WERI-Rb-1 (cell line): ENCODE results near the gene WDFY1.

Source experiments
- DNase-seq: peaks from one replicate; pipeline ENCODE4 v3.0.0-alpha.2; 2020
- H3K27ac ChIP-seq: fragments of 250-450 bp; sonication (Bioruptor Pico); 2 replicates; pipeline ENCODE4 v1.5.1; 2020; ENCODE audit warnings: mild to moderate bottlenecking, moderate library complexity
- H3K27me3 ChIP-seq: fragments of 250-450 bp; sonication (Bioruptor Pico); 2 replicates; pipeline ENCODE4 v1.5.1; 2021; ENCODE audit warnings: mild to moderate bottlenecking, low read depth, moderate library complexity; ENCODE audit not compliant: insufficient read depth, severe bottlenecking
- H3K36me3 ChIP-seq: fragments of 250-450 bp; sonication (Bioruptor Pico); 2 replicates; pipeline ENCODE4 v1.5.1; 2020; ENCODE audit warnings: mild to moderate bottlenecking, moderate library complexity
- H3K4me3 ChIP-seq: 2 replicates; pipeline ENCODE4 v1.5.1; 2011; ENCODE audit warnings: low read depth, mild to moderate bottlenecking, control low read depth, low read length
- H3K9me3 ChIP-seq: fragments of 250-450 bp; sonication (Bioruptor Pico); 2 replicates; pipeline ENCODE4 v1.5.1; 2021; ENCODE audit warnings: mild to moderate bottlenecking, moderate library complexity; ENCODE audit not compliant: severe bottlenecking
- TF ChIP-seq, protein P1 (sequence below): IDR thresholded peaks from 2 replicates; pipeline ENCODE4 v1.5.1; 2011; ENCODE audit warnings: low read depth, mild to moderate bottlenecking, control low read depth, inconsistent platforms, low read length

Gene WDFY1

DNA sequence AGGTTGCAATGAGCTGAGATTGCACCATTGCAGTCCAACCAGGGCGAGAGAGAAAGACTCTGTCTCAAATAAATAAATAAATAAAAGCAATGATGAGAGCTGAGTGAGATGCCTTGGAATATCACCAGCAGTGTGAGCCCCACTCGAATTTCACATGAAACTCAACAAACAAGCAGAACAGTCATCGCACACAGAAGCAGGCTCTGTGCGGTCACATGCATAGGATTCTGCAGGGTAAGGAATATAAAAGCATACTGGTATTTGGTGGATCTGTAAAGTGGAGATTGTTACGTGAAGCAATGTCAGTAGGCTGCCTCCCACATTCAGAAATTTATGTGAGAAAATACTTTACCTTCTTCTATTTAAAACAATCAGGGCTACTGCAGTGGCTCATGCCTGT, 89.7 kb downstream of the WDFY1 start:
- no peaks in the 10 kb centered on the region for H3K9me3 ChIP-seq
- TF ChIP-seq, protein P1, sequence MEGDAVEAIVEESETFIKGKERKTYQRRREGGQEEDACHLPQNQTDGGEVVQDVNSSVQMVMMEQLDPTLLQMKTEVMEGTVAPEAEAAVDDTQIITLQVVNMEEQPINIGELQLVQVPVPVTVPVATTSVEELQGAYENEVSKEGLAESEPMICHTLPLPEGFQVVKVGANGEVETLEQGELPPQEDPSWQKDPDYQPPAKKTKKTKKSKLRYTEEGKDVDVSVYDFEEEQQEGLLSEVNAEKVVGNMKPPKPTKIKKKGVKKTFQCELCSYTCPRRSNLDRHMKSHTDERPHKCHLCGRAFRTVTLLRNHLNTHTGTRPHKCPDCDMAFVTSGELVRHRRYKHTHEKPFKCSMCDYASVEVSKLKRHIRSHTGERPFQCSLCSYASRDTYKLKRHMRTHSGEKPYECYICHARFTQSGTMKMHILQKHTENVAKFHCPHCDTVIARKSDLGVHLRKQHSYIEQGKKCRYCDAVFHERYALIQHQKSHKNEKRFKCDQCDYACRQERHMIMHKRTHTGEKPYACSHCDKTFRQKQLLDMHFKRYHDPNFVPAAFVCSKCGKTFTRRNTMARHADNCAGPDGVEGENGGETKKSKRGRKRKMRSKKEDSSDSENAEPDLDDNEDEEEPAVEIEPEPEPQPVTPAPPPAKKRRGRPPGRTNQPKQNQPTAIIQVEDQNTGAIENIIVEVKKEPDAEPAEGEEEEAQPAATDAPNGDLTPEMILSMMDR, result no peak
- no peak overlapping the region for H3K4me3 ChIP-seq
- H3K27ac ChIP-seq, result no peak overlapping the region
- H3K27me3 ChIP-seq, result no peaks in the 10 kb centered on the region
- H3K36me3 ChIP-seq, result no peaks in the 10 kb centered on the region
- no peak for DNase-seq

DNA sequence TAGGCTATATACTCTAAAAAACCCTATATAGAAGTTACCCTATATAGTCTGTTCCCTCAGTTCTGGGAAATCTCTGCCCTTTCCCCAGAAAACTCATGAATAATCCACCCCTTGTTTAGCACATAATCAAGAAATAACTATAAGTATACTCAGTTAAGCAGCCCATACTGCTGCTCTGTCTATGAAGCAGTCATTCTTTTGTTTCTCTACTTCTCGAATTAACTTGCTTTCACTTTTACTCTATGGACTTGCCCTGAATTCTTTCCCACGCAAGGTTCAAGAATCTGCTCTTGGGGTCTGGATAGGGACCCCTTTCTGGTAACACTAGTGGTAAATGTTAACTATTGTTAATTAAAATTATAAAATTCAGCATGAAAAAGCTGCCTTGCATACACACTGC, 90.4 kb downstream of the WDFY1 start:
- TF ChIP-seq, protein P1, result no peak
- Histone ChIP-seq H3K36me3 (no peaks in the 10 kb centered on the region), H3K4me3 (no peak overlapping the region), H3K27ac (no peak overlapping the region), H3K9me3 (no peaks in the 10 kb centered on the region), H3K27me3 (no peaks in the 10 kb centered on the region)
- DNase-seq, result no peak

DNA sequence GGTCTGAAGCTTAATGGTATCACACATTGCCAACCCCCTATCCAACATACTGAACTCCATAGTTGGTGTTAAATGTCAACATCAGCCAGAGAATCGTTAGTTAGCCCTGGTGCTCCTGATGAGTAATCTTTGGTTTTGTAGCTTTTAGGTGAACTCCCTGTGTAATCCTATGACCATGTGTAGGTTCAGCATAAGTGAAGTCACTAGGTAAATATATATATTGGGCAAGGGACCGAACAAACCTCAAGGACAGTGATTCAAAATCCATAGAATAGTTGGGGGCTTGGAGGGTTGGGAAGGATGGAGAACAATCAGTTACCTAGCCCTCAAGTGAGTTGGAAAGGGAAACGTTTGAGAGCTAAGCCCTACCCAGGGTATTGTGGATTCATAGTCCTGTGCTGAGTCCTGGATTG, 91.7 kb downstream of the WDFY1 start:
- DNase-seq, result no peak
- Histone ChIP-seq H3K4me3 (no peak overlapping the region), H3K27me3 (no peaks in the 10 kb centered on the region), H3K36me3 (no peaks in the 10 kb centered on the region), H3K9me3 (no peaks in the 10 kb centered on the region), H3K27ac (no peak overlapping the region)
- TF ChIP-seq, protein P1, result no peak

DNA sequence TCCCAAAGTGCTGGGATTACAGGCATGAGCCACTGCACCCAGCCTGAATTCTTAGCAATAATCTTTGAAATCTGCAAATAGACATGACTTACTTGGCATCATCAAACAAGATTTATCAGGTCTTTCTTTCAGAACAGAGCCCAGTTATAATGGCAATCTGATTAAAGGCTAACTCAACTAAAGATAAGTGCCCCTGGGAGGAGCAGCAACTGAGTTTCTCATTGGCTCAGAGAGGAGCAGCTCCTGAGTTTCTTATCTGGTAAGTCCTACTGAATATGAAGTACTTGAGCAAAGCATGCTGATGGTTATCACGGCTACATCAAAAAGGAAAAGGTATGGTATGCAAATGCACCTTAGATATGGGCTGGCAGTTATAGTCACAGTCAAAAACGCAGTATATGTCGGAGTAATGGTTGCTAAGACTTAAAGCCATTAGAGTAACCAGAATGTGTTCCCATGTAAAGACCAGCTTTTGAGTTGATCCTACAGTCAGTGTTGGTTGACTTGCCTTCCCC, 92.8 kb downstream of the WDFY1 start:
- no peaks in the 10 kb centered on the region for H3K9me3 ChIP-seq
- TF ChIP-seq, protein P1, result no peak
- no peak overlapping the region for H3K27ac ChIP-seq
- no peak for DNase-seq
- no peaks in the 10 kb centered on the region for H3K36me3 ChIP-seq
- H3K4me3 ChIP-seq, result no peak overlapping the region
- no peaks in the 10 kb centered on the region for H3K27me3 ChIP-seq

DNA sequence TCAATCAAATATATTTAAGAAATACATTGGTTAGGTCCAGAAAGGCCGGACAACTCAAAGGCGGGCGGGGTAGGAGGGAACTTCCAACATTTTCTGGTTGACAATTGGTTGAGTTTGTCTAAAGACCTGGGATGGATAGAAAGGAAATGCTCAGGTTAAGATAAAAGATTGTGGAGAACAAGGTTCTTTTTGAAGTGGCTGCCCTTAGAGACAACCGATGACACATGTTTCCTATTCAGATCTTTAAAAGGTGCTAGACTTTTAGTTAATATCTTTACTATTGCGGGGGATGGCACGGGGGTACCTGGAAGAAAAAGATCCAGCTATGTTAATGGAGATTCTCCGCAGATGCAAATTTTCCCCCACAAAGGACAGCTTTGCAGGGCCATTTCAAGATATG, 97.7 kb downstream of the WDFY1 start:
- Histone ChIP-seq H3K27me3 (no peaks in the 10 kb centered on the region), H3K4me3 (no peak overlapping the region), H3K27ac (no peak overlapping the region), H3K36me3 (no peaks in the 10 kb centered on the region), H3K9me3 (no peaks in the 10 kb centered on the region)
- DNase-seq, result no peak
- TF ChIP-seq, protein P1, result no peak

DNA sequence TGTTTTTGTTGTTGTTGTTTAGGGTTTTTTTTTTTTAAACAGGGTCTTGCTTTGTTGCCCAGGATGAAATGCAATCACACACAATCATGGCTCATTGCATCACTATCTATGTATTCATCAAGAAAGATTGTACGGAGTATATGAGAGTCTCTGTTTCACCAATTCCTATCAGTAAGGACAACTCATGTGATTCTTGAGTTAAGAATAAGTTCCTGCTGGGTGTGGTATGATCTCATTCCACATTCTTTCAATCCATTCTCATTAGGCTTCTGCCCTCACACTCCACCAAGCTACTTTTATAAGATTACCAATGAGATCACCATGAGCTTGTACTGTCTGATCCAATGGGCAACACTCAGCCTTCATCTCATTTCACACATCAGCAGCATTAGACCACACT, 98.6 kb downstream of the WDFY1 start:
- TF ChIP-seq, protein P1, result no peak
- Histone ChIP-seq H3K36me3 (no peaks in the 10 kb centered on the region), H3K4me3 (no peak overlapping the region), H3K27me3 (no peaks in the 10 kb centered on the region), H3K27ac (no peak overlapping the region), H3K9me3 (no peaks in the 10 kb centered on the region)
- no peak for DNase-seq
